OCI-LY1 (cell line): Measurements from ENCODE around the gene NKX2-1.

Experiments
- H2AFZ ChIP-seq: fragments of 200-600 bp; sonication (generic), shearing (Covaris generic); 2 replicates; pipeline ENCODE4 v1.6.0; 2014; ENCODE audit warnings: antibody characterized with exemption, mild to moderate bottlenecking, low read length
- H3F3A ChIP-seq: fragments of 200-600 bp; sonication (generic), shearing (Covaris generic); 2 replicates; pipeline ENCODE4 v1.6.0; 2014; ENCODE audit warnings: mild to moderate bottlenecking, antibody characterized with exemption, low read length, moderate library complexity; ENCODE audit not compliant: insufficient read depth
- H3K27ac ChIP-seq: fragments of 200-600 bp; sonication (generic); 2 replicates; pipeline ENCODE4 v1.5.1; 2014; ENCODE audit warnings: low read length, mixed run types, mild to moderate bottlenecking, low read depth; ENCODE audit not compliant: poor library complexity, severe bottlenecking
- H3K27me3 ChIP-seq: fragments of 200-600 bp; sonication (generic); 2 replicates; pipeline ENCODE4 v1.6.0; 2014; ENCODE audit warnings: antibody characterized with exemption, mild to moderate bottlenecking, low read length, moderate library complexity; ENCODE audit not compliant: insufficient read depth
- H3K36me3 ChIP-seq: fragments of 200-600 bp; sonication (generic); 2 replicates; pipeline ENCODE4 v1.6.1; 2014; ENCODE audit warnings: mild to moderate bottlenecking, antibody characterized with exemption, low read length, moderate library complexity, mixed read lengths; ENCODE audit not compliant: insufficient read depth
- H3K4me1 ChIP-seq: fragments of 200-600 bp; sonication (generic); 2 replicates; pipeline ENCODE4 v1.5.1; 2014; ENCODE audit warnings: mild to moderate bottlenecking, low read length, moderate library complexity; ENCODE audit not compliant: insufficient read depth, severe bottlenecking
- H3K4me2 ChIP-seq: fragments of 200-600 bp; sonication (generic), shearing (Covaris generic); 2 replicates; pipeline ENCODE4 v1.6.1; 2014; ENCODE audit warnings: low read length
- H3K4me3 ChIP-seq: fragments of 200-600 bp; sonication (generic); 2 replicates; pipeline ENCODE4 v1.5.1; 2014; ENCODE audit warnings: low read length, low read depth, mild to moderate bottlenecking, mixed read lengths; ENCODE audit not compliant: poor library complexity, severe bottlenecking
- H3K79me2 ChIP-seq: fragments of 200-600 bp; shearing (Covaris generic); 2 replicates; pipeline ENCODE4 v1.6.1; 2016; ENCODE audit warnings: mixed run types, low read length, mixed read lengths; ENCODE audit not compliant: insufficient read depth
- H3K9ac ChIP-seq: fragments of 200-600 bp; sonication (generic), shearing (Covaris generic); 2 replicates; pipeline ENCODE4 v1.6.1; 2014; ENCODE audit warnings: mild to moderate bottlenecking, low read length, mixed read lengths
- H3K9me2 ChIP-seq: fragments of 200-600 bp; sonication (generic), shearing (Covaris generic); 2 replicates; pipeline ENCODE4 v1.6.1; 2014; ENCODE audit warnings: low read depth, mild to moderate bottlenecking, low read length, mixed read lengths
- H3K9me3 ChIP-seq: fragments of 200-600 bp; shearing (Covaris generic); 2 replicates; pipeline ENCODE4 v1.6.1; 2014; ENCODE audit warnings: low read length, mixed read lengths
- H4K20me1 ChIP-seq: fragments of 200-600 bp; sonication (generic), shearing (Covaris generic); 2 replicates; pipeline ENCODE4 v1.6.0; 2016; ENCODE audit warnings: mild to moderate bottlenecking, low read length; ENCODE audit not compliant: insufficient read depth
- EZH2 ChIP-seq: fragments of 200-600 bp; sonication (generic), shearing (Covaris generic); IDR thresholded peaks from 2 replicates; pipeline ENCODE4 v1.8.0; 2017; ENCODE audit warnings: borderline replicate concordance, mixed run types, mild to moderate bottlenecking, antibody characterized with exemption, low read length, moderate library complexity, mixed read lengths
- TF ChIP-seq, protein P1 (sequence below): fragments of 200-600 bp; sonication (generic), shearing (Covaris generic); IDR thresholded peaks from 2 replicates; pipeline ENCODE4 v1.5.1; 2017; ENCODE audit warnings: mild to moderate bottlenecking, antibody characterized with exemption, low read length, moderate library complexity, mixed read lengths

NKX2-1 gene

DNA sequence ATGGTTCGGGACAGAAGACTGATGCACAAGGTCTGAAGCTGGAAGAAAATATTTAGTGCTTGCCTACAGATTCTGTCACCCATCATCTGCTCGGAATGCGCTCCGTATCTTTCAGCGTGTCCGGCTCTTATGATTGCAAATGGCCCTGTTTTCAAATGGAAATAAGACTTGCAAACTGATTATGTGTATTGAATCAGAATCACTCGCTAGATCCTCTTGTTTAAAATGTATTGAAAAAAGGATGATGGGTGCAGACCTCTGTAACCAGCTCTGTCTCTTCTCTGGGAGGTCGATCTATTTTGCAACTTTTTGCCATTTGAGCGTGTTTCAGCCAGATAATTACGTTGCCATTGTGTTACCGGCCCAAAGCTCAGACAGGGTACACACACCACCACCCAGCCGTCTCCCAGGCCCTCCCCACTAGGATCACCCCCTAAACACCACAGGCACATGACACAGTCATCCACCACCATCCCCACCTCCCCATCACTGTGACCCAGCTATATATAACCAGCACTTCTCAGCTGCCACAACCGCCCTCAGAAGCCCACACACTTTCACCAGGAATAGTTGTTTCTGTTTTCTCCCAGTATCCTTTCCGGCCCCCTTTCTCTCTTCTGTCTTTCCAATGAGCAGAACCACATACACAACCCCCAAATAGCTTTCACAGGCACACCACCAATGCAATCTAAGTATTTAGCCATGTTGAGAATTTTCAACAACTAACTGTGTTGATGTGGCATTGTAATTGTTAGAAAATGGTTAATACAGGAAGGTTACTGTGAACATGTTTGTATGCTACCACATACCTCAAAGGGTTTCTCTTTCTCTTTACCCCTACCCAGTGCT, 10.7 kb downstream of the NKX2-1 start:
- Histone ChIP-seq H2AFZ (no peak overlapping the region), H3K27me3 (no peaks in the 10 kb centered on the region), H3K4me1 (no peaks in the 10 kb centered on the region), H3K9me2 (no peaks in the 10 kb centered on the region), H4K20me1 (no peaks in the 10 kb centered on the region), H3K36me3 (no peaks in the 10 kb centered on the region), H3K9me3 (no peaks in the 10 kb centered on the region), H3F3A (no peaks in the 10 kb centered on the region), H3K4me3 (no peak overlapping the region), H3K27ac (no peak overlapping the region), H3K4me2 (no peak overlapping the region), H3K9ac (no peak overlapping the region), H3K79me2 (no peaks in the 10 kb centered on the region)
- TF ChIP-seq, protein P1, sequence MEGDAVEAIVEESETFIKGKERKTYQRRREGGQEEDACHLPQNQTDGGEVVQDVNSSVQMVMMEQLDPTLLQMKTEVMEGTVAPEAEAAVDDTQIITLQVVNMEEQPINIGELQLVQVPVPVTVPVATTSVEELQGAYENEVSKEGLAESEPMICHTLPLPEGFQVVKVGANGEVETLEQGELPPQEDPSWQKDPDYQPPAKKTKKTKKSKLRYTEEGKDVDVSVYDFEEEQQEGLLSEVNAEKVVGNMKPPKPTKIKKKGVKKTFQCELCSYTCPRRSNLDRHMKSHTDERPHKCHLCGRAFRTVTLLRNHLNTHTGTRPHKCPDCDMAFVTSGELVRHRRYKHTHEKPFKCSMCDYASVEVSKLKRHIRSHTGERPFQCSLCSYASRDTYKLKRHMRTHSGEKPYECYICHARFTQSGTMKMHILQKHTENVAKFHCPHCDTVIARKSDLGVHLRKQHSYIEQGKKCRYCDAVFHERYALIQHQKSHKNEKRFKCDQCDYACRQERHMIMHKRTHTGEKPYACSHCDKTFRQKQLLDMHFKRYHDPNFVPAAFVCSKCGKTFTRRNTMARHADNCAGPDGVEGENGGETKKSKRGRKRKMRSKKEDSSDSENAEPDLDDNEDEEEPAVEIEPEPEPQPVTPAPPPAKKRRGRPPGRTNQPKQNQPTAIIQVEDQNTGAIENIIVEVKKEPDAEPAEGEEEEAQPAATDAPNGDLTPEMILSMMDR: no peak

GRCh38 chr14:36508418-36509068, 11.5 kb downstream of the NKX2-1 start:
- no peak overlapping the region for H3K9ac ChIP-seq
- H4K20me1 ChIP-seq: no peaks in the 10 kb centered on the region
- H3K9me3 ChIP-seq: no peaks in the 10 kb centered on the region
- no peak overlapping the region for H3K27ac ChIP-seq
- H3K4me1 ChIP-seq: no peaks in the 10 kb centered on the region
- no peak overlapping the region for H2AFZ ChIP-seq
- no peaks in the 10 kb centered on the region for H3K9me2 ChIP-seq
- no peaks in the 10 kb centered on the region for H3K27me3 ChIP-seq
- H3K4me2 ChIP-seq: no peak overlapping the region
- no peaks in the 10 kb centered on the region for H3F3A ChIP-seq
- H3K4me3 ChIP-seq: no peak overlapping the region
- H3K36me3 ChIP-seq: no peaks in the 10 kb centered on the region
- H3K79me2 ChIP-seq: no peaks in the 10 kb centered on the region
- TF ChIP-seq, protein P1: no peak
- TF ChIP-seq EZH2: no peak

GRCh38 chr14:36507847-36508417, 12.1 kb downstream of the NKX2-1 start:
- H3F3A ChIP-seq: no peaks in the 10 kb centered on the region
- no peak overlapping the region for H3K9ac ChIP-seq
- no peaks in the 10 kb centered on the region for H4K20me1 ChIP-seq
- no peaks in the 10 kb centered on the region for H3K36me3 ChIP-seq
- TF ChIP-seq EZH2: no peak
- TF ChIP-seq, protein P1: no peak
- no peaks in the 10 kb centered on the region for H3K27me3 ChIP-seq
- H3K9me2 ChIP-seq: no peaks in the 10 kb centered on the region
- H3K4me1 ChIP-seq: no peaks in the 10 kb centered on the region
- no peak overlapping the region for H3K4me2 ChIP-seq
- no peak overlapping the region for H3K4me3 ChIP-seq
- H3K9me3 ChIP-seq: no peaks in the 10 kb centered on the region
- H3K79me2 ChIP-seq: no peaks in the 10 kb centered on the region
- H3K27ac ChIP-seq: no peak overlapping the region
- no peak overlapping the region for H2AFZ ChIP-seq
